Fibroblast of pulmonary artery (primary cell): ENCODE results near the gene CEP295NL.
"Not testable (repeated sequence)": the region's sequence is repeated elsewhere in the genome, so short reads cannot be mapped to it uniquely, and the experiment has no call there.

Experiments
- DNase-seq: peaks from one replicate; pipeline ENCODE4 v3.0.0-alpha.2; 2010; ENCODE audit warnings: low read depth
- H3K4me3 ChIP-seq: replicated peaks from 2 replicates; pipeline ENCODE4 v1.5.1; 2011; ENCODE audit warnings: low read depth, mild to moderate bottlenecking, control low read depth, low read length, moderate library complexity
- TF ChIP-seq, protein P1 (sequence below): IDR thresholded peaks from 2 replicates; pipeline ENCODE4 v1.5.1; 2011; ENCODE audit warnings: mild to moderate bottlenecking, control low read depth, low read length, inconsistent platforms; ENCODE audit errors: missing control alignments

CEP295NL gene

GRCh38 chr17:78912082-78912481 is 9.1 kb upstream of the CEP295NL start:
- TF ChIP-seq, protein P1, sequence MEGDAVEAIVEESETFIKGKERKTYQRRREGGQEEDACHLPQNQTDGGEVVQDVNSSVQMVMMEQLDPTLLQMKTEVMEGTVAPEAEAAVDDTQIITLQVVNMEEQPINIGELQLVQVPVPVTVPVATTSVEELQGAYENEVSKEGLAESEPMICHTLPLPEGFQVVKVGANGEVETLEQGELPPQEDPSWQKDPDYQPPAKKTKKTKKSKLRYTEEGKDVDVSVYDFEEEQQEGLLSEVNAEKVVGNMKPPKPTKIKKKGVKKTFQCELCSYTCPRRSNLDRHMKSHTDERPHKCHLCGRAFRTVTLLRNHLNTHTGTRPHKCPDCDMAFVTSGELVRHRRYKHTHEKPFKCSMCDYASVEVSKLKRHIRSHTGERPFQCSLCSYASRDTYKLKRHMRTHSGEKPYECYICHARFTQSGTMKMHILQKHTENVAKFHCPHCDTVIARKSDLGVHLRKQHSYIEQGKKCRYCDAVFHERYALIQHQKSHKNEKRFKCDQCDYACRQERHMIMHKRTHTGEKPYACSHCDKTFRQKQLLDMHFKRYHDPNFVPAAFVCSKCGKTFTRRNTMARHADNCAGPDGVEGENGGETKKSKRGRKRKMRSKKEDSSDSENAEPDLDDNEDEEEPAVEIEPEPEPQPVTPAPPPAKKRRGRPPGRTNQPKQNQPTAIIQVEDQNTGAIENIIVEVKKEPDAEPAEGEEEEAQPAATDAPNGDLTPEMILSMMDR, result no peak
- no peak overlapping the region for H3K4me3 ChIP-seq
- DNase-seq, result no peak

GRCh38 chr17:78911543-78911942 is 8.5 kb upstream of the CEP295NL start:
- DNase-seq, H3K4me3 ChIP-seq: not testable (repeated sequence)

GRCh38 chr17:78910497-78911284 is 7.7 kb upstream of the CEP295NL start:
- DNase-seq, result no peak
- TF ChIP-seq, protein P1, result no peak
- no peak overlapping the region for H3K4me3 ChIP-seq

DNA sequence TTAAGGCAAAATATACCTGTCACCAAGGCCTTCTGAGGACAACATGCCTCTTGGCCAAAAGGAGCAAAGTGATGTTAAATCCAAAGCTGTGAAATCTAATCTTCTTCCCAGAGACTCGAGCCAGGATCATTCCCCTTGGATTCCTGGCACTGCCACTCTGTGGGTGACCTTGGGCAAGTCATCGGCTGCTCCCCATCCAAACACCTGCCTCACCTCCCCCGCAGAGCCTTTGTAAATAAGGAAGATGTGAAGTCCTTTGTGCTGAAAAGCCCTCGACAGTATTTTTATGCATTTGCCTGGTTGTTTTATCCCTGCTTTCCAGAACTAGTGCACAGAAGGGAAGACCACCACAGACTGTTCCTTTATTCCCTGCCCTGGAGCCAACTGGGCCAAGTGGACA is 5.4 kb upstream of the CEP295NL start:
- TF ChIP-seq, protein P1, result no peak
- H3K4me3 ChIP-seq, result no peak overlapping the region
- DNase-seq, result no peak

- no peak for DNase-seq
- TF ChIP-seq, protein P1, result no peak
- no peak overlapping the region for H3K4me3 ChIP-seq
Observed at GRCh38 chr17:78905541-78905940, 2.5 kb upstream of the CEP295NL start.

DNA sequence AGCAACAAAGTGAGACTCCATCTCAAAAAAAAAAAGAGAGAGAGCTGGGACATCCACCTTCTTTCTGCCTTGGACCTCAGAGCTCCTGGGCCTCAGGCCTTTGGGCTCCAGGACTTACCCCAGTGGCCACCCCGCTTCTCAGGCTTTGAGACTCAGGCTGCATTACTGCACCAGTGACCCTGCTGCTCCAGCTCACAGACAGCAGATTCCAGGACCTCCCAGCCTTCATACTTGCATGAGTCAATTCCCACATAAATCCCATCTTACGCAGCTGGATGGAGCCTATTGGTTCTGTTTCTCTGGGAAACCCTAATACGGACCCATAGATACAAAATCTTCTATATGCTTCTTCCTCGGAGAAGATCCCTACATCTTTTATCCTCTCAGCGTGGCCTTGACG is 2.1 kb upstream of the CEP295NL start:
- TF ChIP-seq, protein P1, result no peak
- H3K4me3 ChIP-seq, result no peak overlapping the region
- DNase-seq, result no peak

DNA sequence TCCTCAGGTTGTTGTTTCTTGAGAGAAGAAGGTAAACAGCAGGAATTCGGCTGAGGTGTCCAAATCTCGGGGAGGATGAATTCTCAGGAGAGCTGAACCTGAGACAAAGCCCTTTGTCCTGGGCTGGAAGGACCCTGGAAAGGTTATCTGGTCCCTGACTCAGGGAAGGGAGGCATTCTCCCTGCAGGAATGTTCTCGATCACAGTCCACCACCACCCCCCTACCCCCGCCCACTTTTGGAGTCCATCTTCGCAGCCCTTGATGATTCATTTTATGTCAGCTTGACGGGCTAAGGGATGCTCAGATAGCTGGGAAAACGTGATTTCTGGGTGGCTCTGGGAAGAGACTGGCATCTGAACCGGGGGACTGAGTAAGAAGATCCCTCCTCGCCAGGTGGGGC is 1.4 kb upstream of the CEP295NL start:
- DNase-seq, result no peak
- TF ChIP-seq, protein P1, result no peak

GRCh38 chr17:78902231-78902630 is 770 bp downstream of the CEP295NL start:
- not testable (repeated sequence) for DNase-seq, H3K4me3 ChIP-seq

More for the DNA sequence above, 1.4 kb upstream of the CEP295NL start:
- H3K4me3 ChIP-seq, result no peak overlapping the region
